ENCODE results near the gene DNMBP. TPM values are rescaled to one million over a fixed set of nuclear protein-coding genes. Genes with fewer than 3 reads are reported as not detected.
A peak's percentile ranks its signal among the peaks of the same experiment; 100 is the strongest.

The DNMBP gene
- total and polyA plus RNA-seq, 2 of the 8 experiments (the other 6 are each of a cell fraction or from before 2014, with no cell fraction given): 19.1 to 26.4 TPM

DNA sequence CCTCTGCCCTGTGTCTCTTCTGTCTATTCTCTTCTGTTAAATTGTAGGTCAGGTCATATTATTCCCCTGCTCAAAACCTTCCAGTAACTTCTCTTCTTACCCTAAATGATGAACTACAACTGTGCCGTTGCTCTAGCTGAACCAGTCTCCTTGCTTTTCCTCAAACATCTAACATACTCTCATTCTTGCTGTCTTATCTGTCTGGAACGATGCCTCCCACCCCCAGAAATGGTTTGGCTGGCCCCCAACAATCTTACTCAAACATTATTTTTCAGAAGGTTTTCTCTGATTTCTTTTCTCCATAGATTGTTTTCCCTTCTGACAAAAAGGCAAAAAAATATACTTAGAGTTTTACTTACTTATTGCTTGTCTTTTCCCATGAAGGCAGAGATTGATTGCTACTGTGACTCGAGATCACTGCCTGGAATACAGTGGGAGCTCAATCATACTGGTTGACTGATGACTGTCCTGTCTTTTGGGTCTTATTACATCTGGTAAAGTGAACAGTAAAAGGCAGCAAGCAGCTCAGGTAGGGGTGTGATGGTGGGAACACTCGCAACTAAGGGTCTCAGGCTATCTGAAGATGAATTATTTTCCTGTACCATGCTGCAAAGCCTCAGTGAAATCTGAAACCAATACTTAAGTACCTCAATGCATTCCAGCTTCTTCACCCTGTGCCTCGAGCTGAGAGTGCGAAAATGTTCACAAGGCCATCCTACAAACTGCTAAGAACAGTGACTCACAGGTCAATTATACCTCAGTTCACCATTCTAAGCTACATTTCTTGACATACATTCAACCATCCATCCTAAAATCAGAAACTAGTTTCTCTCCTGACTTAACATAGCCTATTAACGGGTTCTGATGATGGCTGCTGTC lies 67.6 kb downstream of the DNMBP start:
- DNase-seq (ENCODE audit: low read depth in 1 of 2, low spot score in 2 of 2): no peak
- Histone ChIP-seq H3K36me3 (ENCODE audit: control insufficient read depth in 2 of 4, insufficient read depth in 4 of 4, low read length in 3 of 4) (no peaks in the 10 kb centered on the region), H2BK12ac (ENCODE audit: low read depth, low read length) (0 out of 2 replicates have a peak overlapping the region, but pooled peaks have one; percentile 2), H3K79me1 (ENCODE audit: low read depth, low read length) (no peaks in the 10 kb centered on the region), H4K5ac (ENCODE audit: insufficient read length, low read depth, low read length) (no peak overlapping the region), H3K18ac (ENCODE audit: extremely low read depth, low read length) (no peak overlapping the region), H2AK5ac (ENCODE audit: low read depth, low read length) (no peak overlapping the region), H3K79me2 (ENCODE audit: control insufficient read depth in 1 of 2, insufficient read depth in 2 of 2, low read length in 2 of 2) (no peaks in the 10 kb centered on the region), H2BK15ac (ENCODE audit: low read length) (no peak overlapping the region; the same call in 1 of the 2 replicates), H3K4me1 (replicated peaks in 1 of 4; ENCODE audit: control insufficient read depth in 3 of 4, insufficient read depth in 4 of 4, low read length in 3 of 4) (peaks cover 0 to 4% (median 0%) of the 10 kb centered on the region in 4 experiments; a peak in 1 of 7 replicates), H3K4me2 (ENCODE audit: insufficient read depth in 1 of 2, low read depth in 2 of 2, low read length in 2 of 2) (no peak overlapping the region), H4K91ac (replicated peaks; ENCODE audit: insufficient read length, low read length) (no peak overlapping the region), H3K4ac (replicated peaks; ENCODE audit: insufficient read length, low read depth, low read length) (no peak overlapping the region), H3K23me2 (ENCODE audit: low read depth, low read length) (no peaks in the 10 kb centered on the region), H3K9ac (replicated peaks in 1 of 4; ENCODE audit: extremely low read depth in 1 of 4, low read depth in 3 of 4, low read length in 3 of 4) (no peak overlapping the region), H3K9me3 (ENCODE audit: insufficient read depth in 2 of 2, low read depth in 1 of 2, low read length in 1 of 2) (peaks cover 5 to 10% of the 10 kb centered on the region in 2 experiments; a peak in 1 of 4 replicates), H3K56ac (replicated peaks; ENCODE audit: insufficient read length, low read depth, low read length) (no peak overlapping the region), H2AFZ (ENCODE audit: low read length) (no peak overlapping the region), H4K8ac (ENCODE audit: extremely low read depth, insufficient read depth, low read length) (no peak overlapping the region), H4K20me1 (replicated peaks in 1 of 2; ENCODE audit: control insufficient read depth in 1 of 2, insufficient read depth in 2 of 2, low read length in 2 of 2) (no peaks in the 10 kb centered on the region), H3K27me3 (replicated peaks in 1 of 4; ENCODE audit: control insufficient read depth in 3 of 4, extremely low read depth in 1 of 4, insufficient read depth in 3 of 4, low read length in 3 of 4) (no peaks in the 10 kb centered on the region), H3K27ac (ENCODE audit: low read depth, low read length) (no peak overlapping the region; the same call in 1 of the 2 replicates), H2BK20ac (ENCODE audit: low read length) (no peak overlapping the region), H3K4me3 (ENCODE audit: extremely low read depth in 1 of 4, insufficient read depth in 2 of 4, low read depth in 3 of 4, low read length in 4 of 4) (no peak overlapping the region), H3K14ac (ENCODE audit: insufficient read length) (no peak overlapping the region), H3K23ac (ENCODE audit: insufficient read length) (no peak overlapping the region), H2BK5ac (ENCODE audit: low read depth, low read length) (no peak overlapping the region), H2BK120ac (replicated peaks; ENCODE audit: low read depth, low read length) (no peak overlapping the region)
- ChIA-PET CTCF (ENCODE audit: partially characterized antibody) (interaction anchor here (0.6 to 1.6 kb wide), 6 partner anchors 11 to 701 kb away, joined by 3 to 9 read pairs (median 4); no protein-coding TSS in a partner anchor), POLR2A (ENCODE audit: partially characterized antibody) (interaction anchor here (1.6 kb wide), 1 partner anchor 27 kb away, joined by 7 read pairs; no protein-coding TSS in a partner anchor)
- FAIRE-seq: no peak
- TF ChIP-seq KDM1A (IDR thresholded peaks at IDR 0.05; ENCODE audit: borderline replicate concordance, low read length): no peak
- 91% methylated on average over 7 of the region's 7 CpGs; no CpG with 5 or more reads in 1 of the 2 experiments for WGBS, 2 experiments (ENCODE audit: extremely low coverage in 1 of 2, insufficient coverage in 1 of 2, insufficient read length in 1 of 2, insufficient replicate concordance in 2 of 2, low coverage in 1 of 2, low lambda C conversion rate in 2 of 2, missing lambda C conversion rate in 1 of 2)

All from H1 (cell line).